Transverse colon (tissue), 3 donors: Measurements from ENCODE around the gene DLGAP1.

Experiments
- EP300 ChIP-seq: sonication (generic); formaldehyde crosslinking; IDR thresholded peaks from one replicate; pipeline ENCODE4 v1.6.1; 2017; ENCODE audit warnings: antibody characterized with exemption, low read depth
- POLR2A ChIP-seq: fragments of 450-650 bp; IDR thresholded peaks from one replicate; pipeline ENCODE4 v1.6.1; 2016; ENCODE audit warnings: antibody characterized with exemption, mild to moderate bottlenecking, moderate library complexity
- TF ChIP-seq, protein P1 (sequence below), 5 experiments: fragments of 200-600 bp in 3 of 5; fragments of 450-650 bp in 2 of 5; sonication (generic) in 3 of 5; IDR thresholded peaks; 1 replicate in 2 of 5; 2 replicates in 3 of 5; pipeline ENCODE4 v1.5.1; 2016 to 2017; ENCODE audit warnings: antibody characterized with exemption in 5 of 5, inconsistent platforms in 3 of 5, mild to moderate bottlenecking in 2 of 5, moderate library complexity in 1 of 5

DNA sequence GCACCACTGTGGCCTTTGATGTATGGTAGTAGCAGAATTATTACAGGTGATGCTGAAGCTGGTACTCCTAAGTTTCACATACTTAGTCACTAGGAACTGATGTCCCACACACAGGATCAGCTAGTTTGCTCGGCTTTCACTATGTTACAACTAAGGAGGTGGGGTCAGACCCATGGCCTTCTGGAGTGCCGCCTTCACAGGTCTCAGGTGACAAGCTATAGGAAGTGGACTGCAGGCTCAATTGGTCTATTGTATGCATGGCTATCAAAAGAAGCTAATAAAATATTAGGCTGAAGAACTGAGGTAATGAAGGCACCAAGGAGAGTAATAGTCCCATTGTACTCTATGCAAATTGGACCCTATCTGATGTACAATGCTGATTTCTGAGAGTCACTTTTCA lies 170.6 kb downstream of the DLGAP1 start:
- TF ChIP-seq, protein P1, sequence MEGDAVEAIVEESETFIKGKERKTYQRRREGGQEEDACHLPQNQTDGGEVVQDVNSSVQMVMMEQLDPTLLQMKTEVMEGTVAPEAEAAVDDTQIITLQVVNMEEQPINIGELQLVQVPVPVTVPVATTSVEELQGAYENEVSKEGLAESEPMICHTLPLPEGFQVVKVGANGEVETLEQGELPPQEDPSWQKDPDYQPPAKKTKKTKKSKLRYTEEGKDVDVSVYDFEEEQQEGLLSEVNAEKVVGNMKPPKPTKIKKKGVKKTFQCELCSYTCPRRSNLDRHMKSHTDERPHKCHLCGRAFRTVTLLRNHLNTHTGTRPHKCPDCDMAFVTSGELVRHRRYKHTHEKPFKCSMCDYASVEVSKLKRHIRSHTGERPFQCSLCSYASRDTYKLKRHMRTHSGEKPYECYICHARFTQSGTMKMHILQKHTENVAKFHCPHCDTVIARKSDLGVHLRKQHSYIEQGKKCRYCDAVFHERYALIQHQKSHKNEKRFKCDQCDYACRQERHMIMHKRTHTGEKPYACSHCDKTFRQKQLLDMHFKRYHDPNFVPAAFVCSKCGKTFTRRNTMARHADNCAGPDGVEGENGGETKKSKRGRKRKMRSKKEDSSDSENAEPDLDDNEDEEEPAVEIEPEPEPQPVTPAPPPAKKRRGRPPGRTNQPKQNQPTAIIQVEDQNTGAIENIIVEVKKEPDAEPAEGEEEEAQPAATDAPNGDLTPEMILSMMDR (IDR thresholded peaks at IDR 0.05) = no peak
- TF ChIP-seq EP300 (no peak), POLR2A (no peak)
